GM18511 (cell line): ENCODE data around the gene TRAPPC13.
"Not testable (repeated sequence)": the region's sequence is repeated elsewhere in the genome, so short reads cannot be mapped to it uniquely, and the experiment has no call there.

Experiments
- ATAC-seq: cut with Tn5 transposase; IDR thresholded peaks from one replicate; pipeline ENCODE4 v1.9.1; 2021; ENCODE audit warnings: mild to moderate bottlenecking, moderate library complexity; ENCODE audit not compliant: unreplicated experiment

Gene TRAPPC13

DNA sequence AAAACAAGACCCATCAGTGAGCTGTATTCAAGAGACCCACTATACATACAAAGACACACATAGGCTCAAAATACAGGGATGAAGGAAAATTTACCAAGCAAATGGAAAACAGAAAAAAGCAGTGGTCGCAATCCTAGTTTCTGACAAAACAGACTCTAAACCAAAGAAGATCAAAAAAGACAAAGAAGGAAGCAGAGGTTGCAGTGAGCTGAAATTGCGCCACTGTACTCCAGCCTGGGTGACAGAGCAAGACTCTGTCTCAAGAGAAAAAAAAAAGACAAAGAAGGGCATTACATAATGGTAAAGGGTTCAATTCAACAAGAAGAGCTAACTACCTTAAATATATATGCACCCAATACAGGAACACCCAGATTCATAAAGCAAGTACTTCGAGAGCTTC, 51.2 kb downstream of the TRAPPC13 start:
- not testable (repeated sequence) for ATAC-seq

DNA sequence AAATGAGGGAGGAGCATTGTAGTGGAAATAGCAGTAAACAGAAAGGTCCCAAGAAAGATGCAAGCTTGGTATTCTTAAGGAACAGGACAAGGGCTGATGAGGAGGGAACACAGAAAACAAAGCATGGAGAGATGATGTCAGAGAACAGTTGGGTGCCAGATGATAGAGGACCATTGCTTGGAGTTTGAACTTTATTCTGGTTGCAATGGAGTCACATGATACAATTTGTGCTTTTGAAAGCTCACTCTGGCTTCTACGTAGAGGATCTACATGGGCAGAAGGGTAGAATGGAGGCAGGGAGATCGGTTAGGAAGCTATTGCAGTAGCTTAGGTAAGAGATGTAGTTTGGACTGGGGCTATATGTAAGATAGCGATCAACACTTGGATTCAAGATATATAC, 57.3 kb downstream of the TRAPPC13 start:
- ATAC-seq = no peak

DNA sequence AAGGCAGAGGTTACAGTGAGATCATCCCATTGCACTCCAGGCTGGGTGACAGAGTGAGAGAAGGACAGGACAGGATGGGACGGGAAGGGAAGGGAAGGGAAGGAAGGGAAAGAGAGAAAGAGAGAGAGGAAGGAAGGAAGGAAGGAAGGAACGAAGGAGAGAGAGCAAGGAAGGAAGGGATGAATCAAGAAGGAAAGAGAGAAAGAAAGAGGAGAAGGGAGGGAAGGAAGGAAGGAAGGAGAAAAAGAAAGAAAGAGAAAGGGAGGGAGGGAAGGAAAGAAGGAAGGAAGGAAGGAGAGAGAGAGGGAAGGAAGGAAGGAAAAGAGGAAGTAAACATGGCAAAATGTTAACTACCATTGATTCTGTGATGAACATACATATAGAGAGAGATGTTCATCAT, 68.3 kb downstream of the TRAPPC13 start:
- ATAC-seq = no peak

- peak; percentile 65 for ATAC-seq
Observed at GRCh38 chr5:65695162-65695755, 70.4 kb downstream of the TRAPPC13 start.

GRCh38 chr5:65695896-65696295, 71.1 kb downstream of the TRAPPC13 start:
- no peak for ATAC-seq

DNA sequence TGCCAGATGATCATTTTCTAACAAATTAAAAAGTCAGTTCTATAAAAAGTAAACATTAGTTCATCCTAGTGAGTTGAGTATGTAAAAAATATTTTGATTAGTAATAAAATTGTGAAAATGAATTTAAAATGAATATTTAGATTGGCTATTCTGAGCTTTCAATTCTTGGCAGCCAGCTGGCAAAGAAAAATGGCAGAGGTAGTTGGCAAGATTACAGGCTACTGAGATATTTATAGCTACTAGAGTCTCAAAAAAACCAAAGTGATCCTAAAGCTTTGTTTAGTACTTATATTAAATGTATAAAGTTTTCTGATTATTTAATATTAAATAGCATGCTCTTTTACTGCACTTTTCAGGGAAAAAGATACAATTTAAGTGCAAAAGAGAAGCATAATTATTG, 72.1 kb downstream of the TRAPPC13 start:
- ATAC-seq = no peak

GRCh38 chr5:65699338-65699737, 74.5 kb downstream of the TRAPPC13 start:
- ATAC-seq = peak; percentile 63

- ATAC-seq = no peak
Observed at GRCh38 chr5:65702036-65702435, 77.2 kb downstream of the TRAPPC13 start.

DNA sequence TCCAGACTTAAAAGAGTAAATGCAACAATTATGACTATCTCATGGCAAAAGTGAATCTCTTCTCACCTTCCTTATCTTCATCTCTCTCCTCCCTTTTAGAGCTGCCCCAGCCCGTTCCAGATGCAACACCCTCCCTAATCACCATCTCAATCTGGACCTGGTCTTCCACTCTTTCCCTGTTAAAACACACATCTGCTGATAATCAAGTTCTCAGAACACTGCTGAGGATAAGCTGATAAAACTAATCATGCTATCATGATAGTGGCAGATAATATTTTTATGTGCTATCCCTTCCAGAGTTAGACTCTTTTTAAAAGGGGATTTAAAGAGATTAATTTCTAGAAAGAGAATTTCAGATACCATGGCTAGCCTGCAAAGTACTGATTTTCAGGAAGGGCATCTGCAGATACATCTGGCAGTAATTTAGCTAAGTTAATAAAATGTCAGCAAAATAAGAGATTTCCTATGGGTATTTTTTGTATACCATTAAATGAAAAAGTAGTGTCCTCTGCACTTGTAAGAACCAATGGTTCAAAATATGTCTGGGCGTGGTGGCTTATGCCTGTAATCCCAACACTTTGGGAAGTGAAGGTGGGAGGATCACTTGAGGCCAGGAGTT, 79.9 kb downstream of the TRAPPC13 start:
- ATAC-seq = no peak

DNA sequence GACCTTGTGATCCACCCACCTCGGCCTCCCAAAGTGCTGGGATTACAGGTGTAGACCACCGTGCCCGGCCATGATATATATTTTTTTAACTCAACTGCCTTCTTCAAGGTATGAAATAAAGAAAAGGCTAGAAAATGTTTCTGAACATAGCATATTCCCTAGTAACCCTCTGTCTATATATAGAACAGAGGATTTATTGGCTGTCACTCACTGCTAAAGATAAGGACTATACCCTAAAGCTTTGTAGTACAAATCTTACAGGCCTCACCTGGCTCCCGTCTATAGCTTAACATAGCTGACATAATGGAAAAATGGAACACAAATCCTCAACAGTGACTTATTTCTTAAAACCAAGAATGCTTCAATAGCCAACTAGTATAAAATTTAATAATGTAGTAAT, 82.8 kb downstream of the TRAPPC13 start:
- no peak for ATAC-seq

GRCh38 chr5:65708145-65708544, 83.3 kb downstream of the TRAPPC13 start:
- ATAC-seq = no peak
